Tibial nerve (tissue), 4 donors: Measurements from ENCODE around the gene MECR. TPM values are rescaled to one million over a fixed set of nuclear protein-coding genes. Genes with fewer than 3 reads are reported as not detected.

Source experiments
- DNase-seq, 2 donors: peaks; one replicate each; pipeline ENCODE4 v3.0.0-alpha.2; 2019; ENCODE audit warnings: low spot score in 2 of 2
- H3K27ac ChIP-seq, 4 donors: fragments of 200-600 bp; sonication (generic) in 3 of 4; one replicate each; pipeline ENCODE4 v1.5.1; 2017 to 2019; ENCODE audit warnings: mild to moderate bottlenecking in 1 of 4
- H3K27me3 ChIP-seq, 2 donors: fragments of 200-600 bp; sonication (generic) in 1 of 2; one replicate each; pipeline versions ENCODE4 v1.5.1 to v1.6.0; 2017 to 2019
- H3K36me3 ChIP-seq, 3 donors: fragments of 200-600 bp; sonication (generic); one replicate each; pipeline ENCODE4 v1.5.1; 2018 to 2019
- H3K4me1 ChIP-seq, 4 donors: fragments of 200-600 bp; sonication (generic) in 3 of 4; one replicate each; pipeline ENCODE4 v1.5.1; 2017 to 2019
- H3K4me3 ChIP-seq, 4 donors: fragments of 200-600 bp; sonication (generic) in 3 of 4; one replicate each; pipeline ENCODE4 v1.5.1; 2017 to 2019; ENCODE audit warnings: mild to moderate bottlenecking in 1 of 4, moderate library complexity in 1 of 4
- H3K9me3 ChIP-seq, 4 donors: fragments of 200-600 bp; sonication (generic) in 3 of 4; one replicate each; pipeline ENCODE4 v1.5.1; 2017 to 2019
- EP300 ChIP-seq, 2 donors: sonication (generic); formaldehyde crosslinking; IDR thresholded peaks; one replicate each; pipeline ENCODE4 v1.6.1; 2017; ENCODE audit warnings: antibody characterized with exemption in 2 of 2, mild to moderate bottlenecking in 1 of 2
- POLR2A ChIP-seq, 2 donors: fragments of 450-650 bp; IDR thresholded peaks; one replicate each; pipeline ENCODE4 v1.6.1; 2017; ENCODE audit warnings: antibody characterized with exemption in 2 of 2, mild to moderate bottlenecking in 2 of 2, moderate library complexity in 2 of 2
- WGBS, 2 donors: methylation state at CpG; one replicate each; pipeline ENCODE4 v1.1.5; 2018; 5-methylcytosine and 5-hydroxymethylcytosine counted together
- total RNA-seq, 4 donors: library from RNA; depleted of rRNA; stranded (reverse); fragments of >200 nt; gene quantifications; one replicate each; pipeline ENCODE4 v1.1.0, GENCODE V29; 2016
- TF ChIP-seq, protein P1 (sequence below), 5 experiments: fragments of 200-600 bp in 3 of 5; fragments of 450-650 bp in 2 of 5; sonication (generic) in 3 of 5; IDR thresholded peaks; one replicate each; pipeline ENCODE4 v1.5.1; 2016 to 2019; ENCODE audit warnings: antibody characterized with exemption in 5 of 5, mild to moderate bottlenecking in 3 of 5, moderate library complexity in 2 of 5

Gene MECR
- total RNA-seq, 4 donors from 2014 or later, result 18.8 to 34.2 (median 22.9) TPM

DNA sequence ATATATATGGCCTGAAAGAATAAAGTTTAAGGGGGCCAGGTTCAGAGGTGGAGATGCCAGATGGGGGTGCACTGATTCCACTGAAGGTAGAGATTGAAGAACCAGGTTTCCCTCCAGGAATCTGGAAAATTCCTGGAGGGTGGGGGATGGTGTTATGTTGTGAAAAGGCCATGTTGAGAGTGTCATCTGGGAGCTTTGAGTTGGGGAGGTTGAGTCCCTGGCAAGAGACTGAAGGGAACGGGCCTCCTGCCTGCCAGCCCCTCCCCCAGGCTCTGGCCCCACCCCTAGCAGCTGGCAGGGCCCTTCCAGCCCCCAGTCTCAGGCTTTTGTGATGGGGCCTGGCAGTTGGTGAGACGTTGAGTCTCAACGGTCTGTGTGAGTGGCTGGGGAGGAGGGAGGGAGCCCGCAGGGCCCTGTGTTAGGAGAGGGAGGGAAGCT lies 9.7 kb upstream of the MECR start:
- peaks cover 0 to 31% (median 13%) of the 10 kb centered on the region in 4 donors for H3K4me1 ChIP-seq
- TF ChIP-seq POLR2A (IDR thresholded peaks at IDR 0.05) (no peak), EP300 (IDR thresholded peaks at IDR 0.05) (no peak)
- TF ChIP-seq, protein P1, sequence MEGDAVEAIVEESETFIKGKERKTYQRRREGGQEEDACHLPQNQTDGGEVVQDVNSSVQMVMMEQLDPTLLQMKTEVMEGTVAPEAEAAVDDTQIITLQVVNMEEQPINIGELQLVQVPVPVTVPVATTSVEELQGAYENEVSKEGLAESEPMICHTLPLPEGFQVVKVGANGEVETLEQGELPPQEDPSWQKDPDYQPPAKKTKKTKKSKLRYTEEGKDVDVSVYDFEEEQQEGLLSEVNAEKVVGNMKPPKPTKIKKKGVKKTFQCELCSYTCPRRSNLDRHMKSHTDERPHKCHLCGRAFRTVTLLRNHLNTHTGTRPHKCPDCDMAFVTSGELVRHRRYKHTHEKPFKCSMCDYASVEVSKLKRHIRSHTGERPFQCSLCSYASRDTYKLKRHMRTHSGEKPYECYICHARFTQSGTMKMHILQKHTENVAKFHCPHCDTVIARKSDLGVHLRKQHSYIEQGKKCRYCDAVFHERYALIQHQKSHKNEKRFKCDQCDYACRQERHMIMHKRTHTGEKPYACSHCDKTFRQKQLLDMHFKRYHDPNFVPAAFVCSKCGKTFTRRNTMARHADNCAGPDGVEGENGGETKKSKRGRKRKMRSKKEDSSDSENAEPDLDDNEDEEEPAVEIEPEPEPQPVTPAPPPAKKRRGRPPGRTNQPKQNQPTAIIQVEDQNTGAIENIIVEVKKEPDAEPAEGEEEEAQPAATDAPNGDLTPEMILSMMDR (IDR thresholded peaks at IDR 0.05), result no peak
- H3K9me3 ChIP-seq, result no peaks in the 10 kb centered on the region
- H3K27ac ChIP-seq, result peak overlapping the region in 1 of 4 donors; percentile 20
- H3K36me3 ChIP-seq, result no peaks in the 10 kb centered on the region
- no peak for DNase-seq
- H3K27me3 ChIP-seq, result no peaks in the 10 kb centered on the region
- no peak overlapping the region for H3K4me3 ChIP-seq
- WGBS, 2 donors, result 38 to 39% methylated on average over 3 to 4 of the region's 4 CpGs

DNA sequence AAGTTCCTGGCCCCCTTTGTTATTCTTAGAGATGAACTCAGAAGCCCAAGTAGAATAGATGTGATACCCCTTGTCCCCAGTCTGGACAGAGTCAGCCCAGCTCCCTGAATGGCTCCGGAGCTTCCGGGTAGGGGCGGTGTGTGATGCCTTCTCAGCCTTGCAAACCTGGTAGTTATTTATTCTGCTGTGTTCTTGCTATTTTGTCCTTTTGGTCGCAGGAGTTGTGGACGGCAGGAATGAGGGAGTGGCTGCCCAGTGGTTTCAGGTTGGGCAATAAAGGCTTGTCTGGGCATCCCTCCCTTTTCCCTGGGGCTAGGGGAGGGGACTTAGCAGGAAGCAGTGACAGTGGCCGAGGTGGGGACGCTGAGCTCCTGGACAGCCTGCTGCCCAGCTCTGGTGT lies 8.4 kb upstream of the MECR start:
- Histone ChIP-seq H3K27ac (peak overlapping the region in 3 of 4 donors; percentile 67 to 85 (median 70)), H3K27me3 (no peaks in the 10 kb centered on the region), H3K4me3 (no peak overlapping the region), H3K9me3 (no peaks in the 10 kb centered on the region), H3K4me1 (peaks cover 0 to 31% (median 13%) of the 10 kb centered on the region in 4 donors), H3K36me3 (no peaks in the 10 kb centered on the region)
- 50 to 55% methylated on average over 6 to 7 of the region's 7 CpGs for WGBS, 2 donors
- TF ChIP-seq, protein P1 (IDR thresholded peaks at IDR 0.05), result no peak
- DNase-seq, result no peak

DNA sequence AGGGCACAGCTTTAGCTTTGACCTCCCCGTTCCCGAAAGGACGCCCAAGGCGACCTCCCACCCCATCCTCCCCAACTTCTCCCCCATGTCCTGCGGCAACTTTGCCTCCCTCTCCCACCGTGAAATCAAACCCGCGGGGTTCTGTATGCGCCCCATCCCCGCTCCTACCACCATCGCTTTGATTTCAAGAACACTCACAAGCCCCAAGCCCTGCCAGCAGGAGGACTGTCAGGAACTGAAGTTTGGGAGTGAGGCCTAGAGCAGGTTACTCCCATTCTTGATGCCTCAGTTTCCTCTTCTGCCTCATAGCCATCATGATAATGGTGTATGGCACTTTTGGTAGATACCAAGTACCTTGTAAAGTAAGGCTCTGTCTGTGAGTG lies 7.9 kb upstream of the MECR start:
- Histone ChIP-seq H3K9me3 (no peaks in the 10 kb centered on the region), H3K36me3 (no peaks in the 10 kb centered on the region), H3K4me3 (peak overlapping the region; percentile 41 to 77 (median 54)), H3K4me1 (peaks cover 0 to 31% (median 13%) of the 10 kb centered on the region in 4 donors), H3K27ac (peak overlapping the region; percentile 48 to 85 (median 68)), H3K27me3 (no peaks in the 10 kb centered on the region)
- DNase-seq, result no peak
- 38 to 42% methylated on average over 11 of the region's 11 CpGs for WGBS, 2 donors
- TF ChIP-seq, protein P1 (IDR thresholded peaks at IDR 0.05), result no peak
- TF ChIP-seq POLR2A (IDR thresholded peaks at IDR 0.05), result no peak
- no peak for TF ChIP-seq EP300 (IDR thresholded peaks at IDR 0.05)

DNA sequence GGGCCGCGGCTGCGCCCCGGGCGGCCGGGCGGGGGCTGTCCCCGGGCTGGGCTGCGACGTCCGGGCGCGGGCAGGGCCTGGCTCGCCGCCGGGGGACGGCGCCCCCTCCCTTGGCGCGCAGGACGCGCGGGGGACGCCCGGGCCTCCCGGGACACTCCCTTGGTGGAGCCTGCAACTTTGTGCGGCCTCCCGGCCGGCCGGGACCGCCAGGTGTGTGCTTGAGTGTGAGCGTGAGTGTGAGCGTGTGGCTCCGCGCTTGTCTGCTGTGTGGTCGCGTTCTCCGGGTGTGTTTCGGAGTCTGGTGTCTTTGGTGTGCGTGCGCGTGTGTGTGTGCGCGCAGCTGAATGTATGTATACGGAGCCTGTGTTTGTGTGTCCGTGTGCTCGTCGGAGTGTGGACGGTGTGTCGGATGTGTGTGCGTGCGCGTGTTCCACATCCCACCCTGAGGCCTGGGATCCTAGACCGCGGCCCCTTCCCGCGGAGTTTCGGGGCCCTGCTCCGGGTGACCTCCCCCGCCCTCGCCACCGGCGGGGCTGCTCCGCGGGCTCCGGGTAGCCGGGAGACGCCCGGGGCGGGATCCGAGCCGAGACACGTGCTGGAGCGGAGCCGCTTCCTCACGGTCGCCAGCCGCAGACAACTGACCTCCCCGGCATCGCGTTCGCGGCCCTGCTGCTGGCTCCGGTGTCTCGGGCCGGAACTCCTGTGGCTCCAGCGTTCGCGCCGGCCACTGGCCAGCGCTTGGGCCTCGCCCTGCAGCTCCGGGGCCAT lies 7.3 kb upstream of the MECR start:
- peak overlapping the region; percentile 41 to 77 (median 54) for H3K4me3 ChIP-seq
- H3K4me1 ChIP-seq, result peaks cover 0 to 31% (median 13%) of the 10 kb centered on the region in 4 donors
- peak in 1 of 2 donors; percentile 28 for DNase-seq
- TF ChIP-seq POLR2A (IDR thresholded peaks at IDR 0.05) (no peak), EP300 (IDR thresholded peaks at IDR 0.05) (no peak)
- TF ChIP-seq, protein P1 (IDR thresholded peaks at IDR 0.05), result no peak
- no peaks in the 10 kb centered on the region for H3K36me3 ChIP-seq
- peak overlapping the region; percentile 48 to 85 (median 68) for H3K27ac ChIP-seq
- H3K27me3 ChIP-seq, result no peaks in the 10 kb centered on the region
- 2 to 4% methylated on average over 40 to 54 of the region's 93 CpGs for WGBS, 2 donors
- H3K9me3 ChIP-seq, result no peaks in the 10 kb centered on the region

DNA sequence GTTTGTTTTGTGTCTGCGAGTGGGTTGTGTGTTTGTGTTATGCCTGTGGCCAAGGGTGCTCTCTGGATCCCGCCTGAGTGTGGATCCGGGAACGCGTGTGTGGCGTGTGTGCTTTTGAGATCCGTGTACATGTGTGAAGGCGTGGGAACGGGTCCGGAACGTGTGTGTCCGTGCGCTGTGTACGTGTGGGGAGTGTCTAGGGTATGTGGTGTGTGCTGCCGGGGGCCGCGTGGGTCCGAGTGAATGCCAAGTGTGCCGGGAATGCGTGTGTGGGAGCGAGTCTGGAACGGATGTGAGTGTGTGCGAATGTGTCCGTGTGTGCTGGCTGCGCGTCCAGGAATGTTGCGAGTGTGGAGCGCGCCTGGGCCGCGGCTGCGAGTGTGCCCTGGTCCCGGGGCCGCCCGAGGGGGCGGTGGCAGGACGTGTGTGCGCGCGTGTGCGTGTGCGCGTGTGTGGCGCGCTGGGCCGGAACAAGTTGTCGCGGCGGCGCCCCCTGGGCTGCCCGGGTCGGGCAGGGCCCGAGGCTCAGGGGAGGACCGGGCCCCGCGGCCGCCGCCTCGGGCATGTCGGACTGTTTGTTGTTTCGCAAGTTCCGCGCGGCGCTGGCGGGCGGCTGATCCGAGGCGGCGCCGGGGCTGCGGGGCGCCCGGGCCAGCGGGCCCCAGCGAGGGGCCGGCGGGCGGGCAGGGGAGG lies 6.5 kb upstream of the MECR start:
- no peaks in the 10 kb centered on the region for H3K36me3 ChIP-seq
- WGBS, 2 donors, result 0% methylated on average over 43 to 59 of the region's 79 CpGs
- TF ChIP-seq EP300 (IDR thresholded peaks at IDR 0.05) (peak in 1 of 2 donors; percentile 63), POLR2A (IDR thresholded peaks at IDR 0.05) (no peak)
- TF ChIP-seq, protein P1 (IDR thresholded peaks at IDR 0.05), result peak in 1 of 5 experiments; percentile 21
- H3K4me3 ChIP-seq, result peak overlapping the region; percentile 59 to 77 (median 62)
- peak overlapping the region; percentile 11 to 85 (median 74) for H3K27ac ChIP-seq
- DNase-seq, result peak in 1 of 2 donors; percentile 29
- H3K27me3 ChIP-seq, result no peaks in the 10 kb centered on the region
- H3K4me1 ChIP-seq, result peaks cover 0 to 31% (median 13%) of the 10 kb centered on the region in 4 donors
- H3K9me3 ChIP-seq, result no peaks in the 10 kb centered on the region
